Raji (cell line): ENCODE data around the gene RNF32.

Experiments used
- POLR2A ChIP-seq: IDR thresholded peaks from 2 replicates; pipeline ENCODE4 v1.6.1; 2011; ENCODE audit warnings: low read depth, low read length, control low read depth; ENCODE audit not compliant: insufficient read depth

RNF32 gene

GRCh38 chr7:156640257-156640948 is at the start of gene RNF32:
RNF32 (plus strand) TSS chr7:156640774; CDS start chr7:156643878, 3,104 bp downstream.
- TF ChIP-seq POLR2A = peak; percentile 78

GRCh38 chr7:156592155-156592884 is 48.3 kb upstream of the RNF32 start:
- TF ChIP-seq POLR2A = no peak

- no peak for TF ChIP-seq POLR2A
These were observed 46.1 kb upstream of the RNF32 start for GRCh38 chr7:156594283-156595080.

GRCh38 chr7:156600496-156600895 is 40.1 kb upstream of the RNF32 start:
- TF ChIP-seq POLR2A = no peak

- no peak for TF ChIP-seq POLR2A
These were observed 38.3 kb upstream of the RNF32 start for GRCh38 chr7:156602283-156602682.

- TF ChIP-seq POLR2A = no peak
These were observed 37.6 kb upstream of the RNF32 start for GRCh38 chr7:156603011-156603410.

GRCh38 chr7:156603629-156604028 is 36.9 kb upstream of the RNF32 start:
- no peak for TF ChIP-seq POLR2A

- TF ChIP-seq POLR2A = no peak
These were observed 36.3 kb upstream of the RNF32 start for GRCh38 chr7:156604311-156604710.

- TF ChIP-seq POLR2A = no peak
These were observed 35.5 kb upstream of the RNF32 start for GRCh38 chr7:156604836-156605695.

GRCh38 chr7:156606135-156606534 is 34.4 kb upstream of the RNF32 start:
- no peak for TF ChIP-seq POLR2A

GRCh38 chr7:156606691-156607331 is 33.8 kb upstream of the RNF32 start:
- TF ChIP-seq POLR2A = no peak

- no peak for TF ChIP-seq POLR2A
These were observed 33.0 kb upstream of the RNF32 start for GRCh38 chr7:156607332-156608172.

- no peak for TF ChIP-seq POLR2A
These were observed 32.4 kb upstream of the RNF32 start for GRCh38 chr7:156608173-156608478.
